ENCODE results near the gene TIGD4.

- no peak for TF ChIP-seq CTCF (IDR thresholded peaks at IDR 0.05; ENCODE audit: low read depth, low read length, missing input control)
- TF ChIP-seq RXRA (IDR thresholded peaks at IDR 0.05): no peak
- TF ChIP-seq YY1 (IDR thresholded peaks at IDR 0.05): no peak
- no peak for TF ChIP-seq TAF1 (conservative IDR thresholded peaks at IDR 0.05)
- no peak for TF ChIP-seq RAD21 (IDR thresholded peaks at IDR 0.05)
- TF ChIP-seq ATF3 (IDR thresholded peaks at IDR 0.05): no peak
- TF ChIP-seq, protein P1, sequence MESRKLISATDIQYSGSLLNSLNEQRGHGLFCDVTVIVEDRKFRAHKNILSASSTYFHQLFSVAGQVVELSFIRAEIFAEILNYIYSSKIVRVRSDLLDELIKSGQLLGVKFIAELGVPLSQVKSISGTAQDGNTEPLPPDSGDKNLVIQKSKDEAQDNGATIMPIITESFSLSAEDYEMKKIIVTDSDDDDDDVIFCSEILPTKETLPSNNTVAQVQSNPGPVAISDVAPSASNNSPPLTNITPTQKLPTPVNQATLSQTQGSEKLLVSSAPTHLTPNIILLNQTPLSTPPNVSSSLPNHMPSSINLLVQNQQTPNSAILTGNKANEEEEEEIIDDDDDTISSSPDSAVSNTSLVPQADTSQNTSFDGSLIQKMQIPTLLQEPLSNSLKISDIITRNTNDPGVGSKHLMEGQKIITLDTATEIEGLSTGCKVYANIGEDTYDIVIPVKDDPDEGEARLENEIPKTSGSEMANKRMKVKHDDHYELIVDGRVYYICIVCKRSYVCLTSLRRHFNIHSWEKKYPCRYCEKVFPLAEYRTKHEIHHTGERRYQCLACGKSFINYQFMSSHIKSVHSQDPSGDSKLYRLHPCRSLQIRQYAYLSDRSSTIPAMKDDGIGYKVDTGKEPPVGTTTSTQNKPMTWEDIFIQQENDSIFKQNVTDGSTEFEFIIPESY (IDR thresholded peaks at IDR 0.05): no peak
- TF ChIP-seq GABPA (IDR thresholded peaks at IDR 0.05 in 1 of 2, conservative IDR thresholded peaks at IDR 0.05 in 1 of 2): no peak
- TF ChIP-seq REST (IDR thresholded peaks at IDR 0.05): no peak
- TF ChIP-seq JUND (IDR thresholded peaks at IDR 0.05): no peak
- no peak for TF ChIP-seq SP1 (IDR thresholded peaks at IDR 0.05)
- TF ChIP-seq, protein P2, sequence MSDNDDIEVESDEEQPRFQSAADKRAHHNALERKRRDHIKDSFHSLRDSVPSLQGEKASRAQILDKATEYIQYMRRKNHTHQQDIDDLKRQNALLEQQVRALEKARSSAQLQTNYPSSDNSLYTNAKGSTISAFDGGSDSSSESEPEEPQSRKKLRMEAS (IDR thresholded peaks at IDR 0.05): no peak
- TF ChIP-seq FOXA2 (IDR thresholded peaks at IDR 0.05): no peak
- TF ChIP-seq EGR1 (IDR thresholded peaks at IDR 0.05; ENCODE audit: low read depth in 2 of 2): no peak
Observed at GRCh38 chr4:152735906-152736305, 43.6 kb downstream of the TIGD4 start.
